Suprapubic skin (tissue), 4 donors: ENCODE results near the gene YWHAQ.
"Not testable (repeated sequence)": the region's sequence is repeated elsewhere in the genome, so short reads cannot be mapped to it uniquely, and the experiment has no call there.

Experiments used
- POLR2A ChIP-seq, 2 donors: fragments of 450-650 bp; IDR thresholded peaks; one replicate each; pipeline ENCODE4 v1.6.1; 2017; ENCODE audit warnings: antibody characterized with exemption in 2 of 2, mild to moderate bottlenecking in 2 of 2, moderate library complexity in 2 of 2
- POLR2AphosphoS5 ChIP-seq, 3 donors: sonication (generic); formaldehyde crosslinking; IDR thresholded peaks; one replicate each; pipeline ENCODE4 v1.6.1; 2017; ENCODE audit warnings: antibody characterized with exemption in 3 of 3
- TF ChIP-seq, protein P1 (sequence below), 2 donors: fragments of 200-600 bp in 1 of 2; fragments of 450-650 bp in 1 of 2; sonication (generic) in 1 of 2; IDR thresholded peaks; one replicate each; pipeline ENCODE4 v1.5.1; 2016 to 2019; ENCODE audit warnings: antibody characterized with exemption in 2 of 2, mild to moderate bottlenecking in 1 of 2, moderate library complexity in 1 of 2

DNA sequence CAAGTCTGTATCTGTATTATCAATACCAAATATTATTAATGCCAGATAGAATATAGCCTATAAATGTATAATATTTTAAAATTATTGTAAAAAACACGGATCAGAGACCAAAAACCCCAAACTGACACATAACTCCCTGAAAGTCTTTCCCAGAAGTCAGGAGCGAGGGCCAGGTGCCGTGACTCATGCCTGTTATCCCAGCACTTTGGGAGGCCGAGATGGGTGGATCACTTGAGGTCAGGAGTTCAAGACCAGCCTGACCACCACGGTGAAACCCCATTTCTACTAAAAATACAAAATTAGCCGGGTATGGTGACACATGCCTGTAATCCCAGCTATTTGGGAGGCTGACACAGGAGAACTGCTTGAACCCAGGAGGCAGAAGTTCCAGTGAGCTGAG, 35.5 kb downstream of the YWHAQ start:
- not testable (repeated sequence) for TF ChIP-seq POLR2A, POLR2AphosphoS5 (IDR thresholded peaks at IDR 0.05)
- TF ChIP-seq, protein P1, sequence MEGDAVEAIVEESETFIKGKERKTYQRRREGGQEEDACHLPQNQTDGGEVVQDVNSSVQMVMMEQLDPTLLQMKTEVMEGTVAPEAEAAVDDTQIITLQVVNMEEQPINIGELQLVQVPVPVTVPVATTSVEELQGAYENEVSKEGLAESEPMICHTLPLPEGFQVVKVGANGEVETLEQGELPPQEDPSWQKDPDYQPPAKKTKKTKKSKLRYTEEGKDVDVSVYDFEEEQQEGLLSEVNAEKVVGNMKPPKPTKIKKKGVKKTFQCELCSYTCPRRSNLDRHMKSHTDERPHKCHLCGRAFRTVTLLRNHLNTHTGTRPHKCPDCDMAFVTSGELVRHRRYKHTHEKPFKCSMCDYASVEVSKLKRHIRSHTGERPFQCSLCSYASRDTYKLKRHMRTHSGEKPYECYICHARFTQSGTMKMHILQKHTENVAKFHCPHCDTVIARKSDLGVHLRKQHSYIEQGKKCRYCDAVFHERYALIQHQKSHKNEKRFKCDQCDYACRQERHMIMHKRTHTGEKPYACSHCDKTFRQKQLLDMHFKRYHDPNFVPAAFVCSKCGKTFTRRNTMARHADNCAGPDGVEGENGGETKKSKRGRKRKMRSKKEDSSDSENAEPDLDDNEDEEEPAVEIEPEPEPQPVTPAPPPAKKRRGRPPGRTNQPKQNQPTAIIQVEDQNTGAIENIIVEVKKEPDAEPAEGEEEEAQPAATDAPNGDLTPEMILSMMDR (IDR thresholded peaks at IDR 0.05) = not testable (repeated sequence)
